Activated CD4-positive, alpha-beta memory T cell treated with anti-CD3 and anti-CD28 coated beads, Interleukin-2, amount 10 ng/mL, durations not matched to agents 7 days and 5 days (primary cell): Measurements from ENCODE around the gene RBAK. TPM values are rescaled to one million over a fixed set of nuclear protein-coding genes. Genes with fewer than 3 reads are reported as not detected.
"Not testable (repeated sequence)": the region's sequence is repeated elsewhere in the genome, so short reads cannot be mapped to it uniquely, and the experiment has no call there.

Source experiments
- CTCF ChIA-PET: fragments of 350-600 bp; sonication (Branson Sonifier 250); formaldehyde crosslinking; loops from one replicate; lab custom pipeline; 2021; ENCODE audit warnings: antibody characterized with exemption, inconsistent platforms; lab: Charles Lee
- POLR2A ChIA-PET: fragments of 350-600 bp; sonication (Branson Sonifier 250); formaldehyde crosslinking; loops from one replicate; lab custom pipeline; 2021; ENCODE audit warnings: antibody characterized with exemption; lab: Charles Lee
- DNase-seq: peaks from one replicate; pipeline ENCODE4 v3.0.0-alpha.2; 2020
- H3K27ac Mint-ChIP-seq: one replicate; pipeline ENCODE4 v1.8.0; 2021; ENCODE audit warnings: mild to moderate bottlenecking, mixed read lengths
- H3K27me3 Mint-ChIP-seq: one replicate; pipeline ENCODE4 v1.8.0; 2021; ENCODE audit warnings: mixed read lengths
- H3K36me3 Mint-ChIP-seq: one replicate; pipeline ENCODE4 v1.8.0; 2021; ENCODE audit warnings: low read depth, mixed read lengths
- H3K4me1 Mint-ChIP-seq: one replicate; pipeline ENCODE4 v1.8.0; 2021; ENCODE audit warnings: mixed read lengths
- H3K4me3 Mint-ChIP-seq: one replicate; pipeline ENCODE4 v1.8.0; 2021; ENCODE audit warnings: mild to moderate bottlenecking, mixed read lengths
- H3K9me3 Mint-ChIP-seq: one replicate; pipeline ENCODE4 v1.8.0; 2021; ENCODE audit warnings: mixed read lengths
- total RNA-seq, 2 experiments: library from RNA; stranded (reverse); gene quantifications; one replicate each; pipeline ENCODE4 v1.2.3, GENCODE V29; 2021

RBAK gene
- total RNA-seq, 2 experiments from 2014 or later = 11.7 to 12.5 TPM

- Mint-ChIP-seq H3K4me1 (no peaks in the 10 kb centered on the region), H3K4me3 (no peak overlapping the region), H3K9me3 (peaks cover 90% of the 10 kb centered on the region), H3K27ac (no peak overlapping the region), H3K36me3 (peaks cover 93% of the 10 kb centered on the region), H3K27me3 (no peaks in the 10 kb centered on the region)
- ChIA-PET CTCF (no interaction called here), POLR2A (interaction anchor here (1.1 kb wide), 1 partner anchor 18 kb away, joined by 3 read pairs; the partner anchor contains the start of gene RBAK)
- DNase-seq = no peak
Observed at GRCh38 chr7:5063698-5064097, 18.0 kb downstream of the RBAK start.

- Mint-ChIP-seq H3K4me1 (no peaks in the 10 kb centered on the region), H3K27me3 (no peaks in the 10 kb centered on the region), H3K27ac (no peak overlapping the region), H3K36me3 (peaks cover 88% of the 10 kb centered on the region), H3K4me3 (no peak overlapping the region), H3K9me3 (peaks cover 93% of the 10 kb centered on the region)
- CTCF ChIA-PET = no interaction called here
- DNase-seq = no peak
- POLR2A ChIA-PET = interaction anchor here (1.1 kb wide), 1 partner anchor 19 kb away, joined by 3 read pairs; the partner anchor contains the start of gene RBAK
Observed at GRCh38 chr7:5064391-5065106, 18.9 kb downstream of the RBAK start.

GRCh38 chr7:5065107-5065407, 19.4 kb downstream of the RBAK start:
- H3K27ac Mint-ChIP-seq = no peak overlapping the region
- POLR2A ChIA-PET = no interaction called here
- CTCF ChIA-PET = no interaction called here
- H3K4me1 Mint-ChIP-seq = no peaks in the 10 kb centered on the region
- H3K4me3 Mint-ChIP-seq = no peak overlapping the region
- H3K27me3 Mint-ChIP-seq = no peaks in the 10 kb centered on the region
- H3K36me3 Mint-ChIP-seq = peaks cover 83% of the 10 kb centered on the region
- H3K9me3 Mint-ChIP-seq = peaks cover 91% of the 10 kb centered on the region
- DNase-seq = no peak

GRCh38 chr7:5068521-5068920, 22.9 kb downstream of the RBAK start:
- Mint-ChIP-seq H3K27me3 (peaks cover 10% of the 10 kb centered on the region), H3K4me3 (no peak overlapping the region), H3K4me1 (peaks cover 8% of the 10 kb centered on the region), H3K36me3 (peaks cover 64% of the 10 kb centered on the region), H3K9me3 (peaks cover 77% of the 10 kb centered on the region), H3K27ac (no peak overlapping the region)
- no peak for DNase-seq
- CTCF ChIA-PET = interaction anchor here (1.8 kb wide), 1 partner anchor 16 kb away, joined by 8 read pairs; no protein-coding TSS in a partner anchor
- POLR2A ChIA-PET = no interaction called here

GRCh38 chr7:5070206-5070605, 24.5 kb downstream of the RBAK start:
- H3K27ac Mint-ChIP-seq = no peak overlapping the region
- peaks cover 48% of the 10 kb centered on the region for H3K36me3 Mint-ChIP-seq
- no peak overlapping the region for H3K4me3 Mint-ChIP-seq
- peaks cover 13% of the 10 kb centered on the region for H3K27me3 Mint-ChIP-seq
- DNase-seq = no peak
- H3K4me1 Mint-ChIP-seq = peaks cover 8% of the 10 kb centered on the region
- CTCF ChIA-PET = interaction anchor here (0.5 to 1.0 kb wide), 2 partner anchors 15 to 96 kb away, joined by 3 read pairs; no protein-coding TSS in a partner anchor
- H3K9me3 Mint-ChIP-seq = peaks cover 60% of the 10 kb centered on the region
- POLR2A ChIA-PET = no interaction called here

GRCh38 chr7:5075187-5075586, 29.5 kb downstream of the RBAK start:
- H3K9me3 Mint-ChIP-seq = peaks cover 16% of the 10 kb centered on the region
- CTCF ChIA-PET, H3K27ac Mint-ChIP-seq, DNase-seq, H3K4me1 Mint-ChIP-seq, H3K4me3 Mint-ChIP-seq, POLR2A ChIA-PET: not testable (repeated sequence)
- peaks cover 12% of the 10 kb centered on the region for H3K36me3 Mint-ChIP-seq
- H3K27me3 Mint-ChIP-seq = peaks cover 14% of the 10 kb centered on the region

GRCh38 chr7:5077740-5078139, 32.1 kb downstream of the RBAK start:
- no peak for DNase-seq
- ChIA-PET POLR2A (no interaction called here), CTCF (interaction anchor here (1.8 kb wide), 1 partner anchor 104 kb away, joined by 5 read pairs; no protein-coding TSS in a partner anchor)
- H3K27ac Mint-ChIP-seq = no peak overlapping the region
- H3K36me3 Mint-ChIP-seq = no peaks in the 10 kb centered on the region
- no peak overlapping the region for H3K4me3 Mint-ChIP-seq
- H3K27me3 Mint-ChIP-seq = peaks cover 9% of the 10 kb centered on the region
- H3K4me1 Mint-ChIP-seq = no peaks in the 10 kb centered on the region
- peaks cover 4% of the 10 kb centered on the region for H3K9me3 Mint-ChIP-seq

- H3K27ac Mint-ChIP-seq = no peak overlapping the region
- H3K27me3 Mint-ChIP-seq = peaks cover 6% of the 10 kb centered on the region
- CTCF ChIA-PET = no interaction called here
- no peak overlapping the region for H3K4me3 Mint-ChIP-seq
- no peaks in the 10 kb centered on the region for H3K9me3 Mint-ChIP-seq
- POLR2A ChIA-PET = no interaction called here
- no peak for DNase-seq
- H3K4me1 Mint-ChIP-seq = peaks cover 3% of the 10 kb centered on the region
- H3K36me3 Mint-ChIP-seq = no peaks in the 10 kb centered on the region
Observed at GRCh38 chr7:5082806-5083205, 37.1 kb downstream of the RBAK start.

GRCh38 chr7:5083311-5083711, 37.7 kb downstream of the RBAK start:
- ChIA-PET CTCF (interaction anchor here (1.3 to 4.9 kb wide), 4 partner anchors 23 to 290 kb away, joined by 3 to 60 read pairs (median 6); no protein-coding TSS in a partner anchor), POLR2A (no interaction called here)
- no peaks in the 10 kb centered on the region for H3K36me3 Mint-ChIP-seq
- DNase-seq = no peak
- H3K27me3 Mint-ChIP-seq = peaks cover 6% of the 10 kb centered on the region
- H3K4me3 Mint-ChIP-seq = no peak overlapping the region
- H3K27ac Mint-ChIP-seq = no peak overlapping the region
- no peaks in the 10 kb centered on the region for H3K9me3 Mint-ChIP-seq
- peaks cover 3% of the 10 kb centered on the region for H3K4me1 Mint-ChIP-seq

- H3K4me1 Mint-ChIP-seq = peaks cover 3% of the 10 kb centered on the region
- ChIA-PET CTCF (interaction anchor here (1.2 to 4.9 kb wide), 6 partner anchors 14 to 293 kb away, joined by 3 to 60 read pairs (median 14); no protein-coding TSS in a partner anchor), POLR2A (no interaction called here)
- no peak overlapping the region for H3K27ac Mint-ChIP-seq
- peaks cover 11% of the 10 kb centered on the region for H3K27me3 Mint-ChIP-seq
- no peaks in the 10 kb centered on the region for H3K36me3 Mint-ChIP-seq
- no peak overlapping the region for H3K4me3 Mint-ChIP-seq
- DNase-seq = no peak
- H3K9me3 Mint-ChIP-seq = no peaks in the 10 kb centered on the region
Observed at GRCh38 chr7:5086256-5086655, 40.6 kb downstream of the RBAK start.

- CTCF ChIA-PET = interaction anchor here (0.6 to 4.1 kb wide), 4 partner anchors 18 to 290 kb away, joined by 3 to 33 read pairs (median 12); no protein-coding TSS in a partner anchor
- H3K27me3 Mint-ChIP-seq, H3K9me3 Mint-ChIP-seq, H3K27ac Mint-ChIP-seq, H3K4me1 Mint-ChIP-seq, H3K36me3 Mint-ChIP-seq, H3K4me3 Mint-ChIP-seq, POLR2A ChIA-PET, DNase-seq: not testable (repeated sequence)
Observed at GRCh38 chr7:5088228-5088833, 42.7 kb downstream of the RBAK start.

- peaks cover 3% of the 10 kb centered on the region for H3K4me1 Mint-ChIP-seq
- CTCF ChIA-PET = interaction anchor here (0.5 to 2.9 kb wide), 4 partner anchors 10 to 115 kb away, joined by 3 to 20 read pairs (median 3); no protein-coding TSS in a partner anchor
- DNase-seq = no peak
- H3K36me3 Mint-ChIP-seq = peaks cover 2% of the 10 kb centered on the region
- POLR2A ChIA-PET = no interaction called here
- peaks cover 10% of the 10 kb centered on the region for H3K9me3 Mint-ChIP-seq
- no peak overlapping the region for H3K4me3 Mint-ChIP-seq
- H3K27me3 Mint-ChIP-seq = peaks cover 5% of the 10 kb centered on the region
- H3K27ac Mint-ChIP-seq = no peak overlapping the region
Observed at GRCh38 chr7:5088906-5089305, 43.2 kb downstream of the RBAK start.

GRCh38 chr7:5093948-5094347, 48.3 kb downstream of the RBAK start:
- H3K27me3 Mint-ChIP-seq = peaks cover 4% of the 10 kb centered on the region
- H3K36me3 Mint-ChIP-seq = peaks cover 4% of the 10 kb centered on the region
- DNase-seq = no peak
- POLR2A ChIA-PET = no interaction called here
- no peaks in the 10 kb centered on the region for H3K4me1 Mint-ChIP-seq
- no peak overlapping the region for H3K4me3 Mint-ChIP-seq
- peaks cover 22% of the 10 kb centered on the region for H3K9me3 Mint-ChIP-seq
- CTCF ChIA-PET = no interaction called here
- no peak overlapping the region for H3K27ac Mint-ChIP-seq
